Glutamatergic neuron (in vitro differentiated cells): ENCODE data around the gene CDK19. TPM values are rescaled to one million over a fixed set of nuclear protein-coding genes. Genes with fewer than 3 reads are reported as not detected.

Experiments
- DNase-seq: peaks from one replicate; pipeline ENCODE4 v3.0.0; 2022
- H3K27ac Mint-ChIP-seq: one replicate; pipeline ENCODE4 v1.8.0; 2020; ENCODE audit warnings: mild to moderate bottlenecking, mixed read lengths, inconsistent platforms; ENCODE audit not compliant: unreplicated experiment
- H3K27me3 Mint-ChIP-seq: one replicate; pipeline ENCODE4 v1.8.0; 2020; ENCODE audit warnings: mild to moderate bottlenecking, moderate library complexity, mixed read lengths, inconsistent platforms; ENCODE audit not compliant: unreplicated experiment
- H3K36me3 Mint-ChIP-seq: one replicate; pipeline ENCODE4 v1.8.0; 2020; ENCODE audit warnings: mild to moderate bottlenecking, mixed read lengths, inconsistent platforms; ENCODE audit not compliant: unreplicated experiment
- H3K4me1 Mint-ChIP-seq: one replicate; pipeline ENCODE4 v1.8.0; 2020; ENCODE audit warnings: mild to moderate bottlenecking, low read depth, mixed read lengths, inconsistent platforms; ENCODE audit not compliant: unreplicated experiment
- H3K4me3 Mint-ChIP-seq: one replicate; pipeline ENCODE4 v1.8.0; 2020; ENCODE audit warnings: mild to moderate bottlenecking, mixed read lengths, inconsistent platforms; ENCODE audit not compliant: unreplicated experiment
- H3K9me3 Mint-ChIP-seq: one replicate; pipeline ENCODE4 v1.8.0; 2020; ENCODE audit warnings: mild to moderate bottlenecking, moderate library complexity, mixed read lengths, inconsistent platforms; ENCODE audit not compliant: unreplicated experiment
- CTCF ChIP-seq: fragments of 200-600 bp; sonication (generic); IDR thresholded peaks from one replicate; pipeline ENCODE4 v1.5.0; 2021; ENCODE audit not compliant: partially characterized antibody, unreplicated experiment
- total RNA-seq: library from RNA; stranded (reverse); fragmentation: NEBNext Ultra II Directional; extraction: Animal tissue kit (Norgen Biotek cat#: 25700); gene quantifications from one replicate; pipeline ENCODE4 v1.2.1, GENCODE V29; 2021; ENCODE audit not compliant: unreplicated experiment

CDK19 gene
- total RNA-seq, 1 donor from 2014 or later = 20.8 TPM

GRCh38 chr6:110681543-110682459 is 133.5 kb downstream of the CDK19 start:
- Mint-ChIP-seq H3K4me3 (no peak overlapping the region), H3K4me1 (no peaks in the 10 kb centered on the region), H3K27me3 (no peaks in the 10 kb centered on the region), H3K36me3 (no peaks in the 10 kb centered on the region), H3K9me3 (no peaks in the 10 kb centered on the region), H3K27ac (no peak overlapping the region)
- no peak for TF ChIP-seq CTCF
- DNase-seq = no peak

- DNase-seq = no peak
- H3K9me3 Mint-ChIP-seq = no peaks in the 10 kb centered on the region
- no peak overlapping the region for H3K27ac Mint-ChIP-seq
Measured at GRCh38 chr6:110676396-110676795, 138.9 kb downstream of the CDK19 start.

GRCh38 chr6:110674096-110674495 is 141.2 kb downstream of the CDK19 start:
- H3K4me3 Mint-ChIP-seq = no peak overlapping the region
- H3K27ac Mint-ChIP-seq = no peak overlapping the region
- H3K9me3 Mint-ChIP-seq = no peaks in the 10 kb centered on the region
- no peak for DNase-seq
- H3K4me1 Mint-ChIP-seq = no peaks in the 10 kb centered on the region
- peaks cover 1% of the 10 kb centered on the region for H3K27me3 Mint-ChIP-seq
- no peak for TF ChIP-seq CTCF
- H3K36me3 Mint-ChIP-seq = no peaks in the 10 kb centered on the region

More at GRCh38 chr6:110676396-110676795, 138.9 kb downstream of the CDK19 start:
- Mint-ChIP-seq H3K36me3 (no peaks in the 10 kb centered on the region), H3K4me1 (no peaks in the 10 kb centered on the region), H3K4me3 (no peak overlapping the region), H3K27me3 (no peaks in the 10 kb centered on the region)
- no peak for TF ChIP-seq CTCF

- no peak for TF ChIP-seq CTCF
- no peaks in the 10 kb centered on the region for H3K4me1 Mint-ChIP-seq
- H3K4me3 Mint-ChIP-seq = no peak overlapping the region
- no peaks in the 10 kb centered on the region for H3K9me3 Mint-ChIP-seq
- peaks cover 1% of the 10 kb centered on the region for H3K27me3 Mint-ChIP-seq
- H3K36me3 Mint-ChIP-seq = no peaks in the 10 kb centered on the region
- no peak for DNase-seq
- no peak overlapping the region for H3K27ac Mint-ChIP-seq
Measured at GRCh38 chr6:110672122-110672521, 143.1 kb downstream of the CDK19 start.

GRCh38 chr6:110671447-110671846 is 143.8 kb downstream of the CDK19 start:
- no peaks in the 10 kb centered on the region for H3K36me3 Mint-ChIP-seq
- H3K4me3 Mint-ChIP-seq = no peak overlapping the region
- no peak for TF ChIP-seq CTCF
- no peaks in the 10 kb centered on the region for H3K9me3 Mint-ChIP-seq
- peaks cover 1% of the 10 kb centered on the region for H3K27me3 Mint-ChIP-seq
- H3K4me1 Mint-ChIP-seq = no peaks in the 10 kb centered on the region
- no peak for DNase-seq
- no peak overlapping the region for H3K27ac Mint-ChIP-seq
